HEK293 (cell line): ENCODE results near the gene SUGP2.

Experiments used
- CTCF ChIA-PET: fragments of 350-600 bp; formaldehyde crosslinking; extraction: SDS; loops from one replicate; lab custom pipeline; 2021; ENCODE audit warnings: antibody characterized with exemption; lab: Yijun Ruan, JAX
- POLR2A ChIA-PET: fragments of 300-600 bp; formaldehyde crosslinking; extraction: SDS; loops from one replicate; lab custom pipeline; 2020; ENCODE audit warnings: antibody characterized with exemption, inconsistent platforms; lab: Yijun Ruan, JAX
- H3K27ac ChIP-seq: fragments of 200-500 bp; sonication (Bioruptor generic); 2 replicates; pipeline ENCODE4 v1.5.1; 2014; ENCODE audit warnings: low read depth, low read length, control low read depth, inconsistent platforms; ENCODE audit errors: extremely low read depth
- H3K36me3 ChIP-seq, 2 experiments: fragments of 200-500 bp in 1 of 2; sonication (Bioruptor generic) in 1 of 2; 1 replicate in 1 of 2; 2 replicates in 1 of 2; pipeline ENCODE4 v1.5.1; 2014 to 2017; ENCODE audit warnings: inconsistent platforms in 2 of 2, low read length in 2 of 2; ENCODE audit not compliant: control insufficient read depth in 2 of 2, insufficient read depth in 1 of 2
- H3K4me1 ChIP-seq: fragments of 200-500 bp; sonication (Bioruptor generic); 2 replicates; pipeline ENCODE4 v1.5.1; 2014; ENCODE audit warnings: mild to moderate bottlenecking, low read length, inconsistent platforms; ENCODE audit not compliant: control insufficient read depth, insufficient read depth
- H3K4me3 ChIP-seq: 2 replicates; pipeline ENCODE4 v1.5.1; 2011; ENCODE audit warnings: low read depth, mild to moderate bottlenecking, control low read depth, low read length, moderate library complexity
- H3K9me3 ChIP-seq: fragments of 200-500 bp; sonication (Bioruptor generic); 2 replicates; pipeline ENCODE4 v1.5.1; 2014; ENCODE audit warnings: low read depth, low read length, inconsistent platforms; ENCODE audit not compliant: control insufficient read depth, insufficient read depth
- BCL11A ChIP-seq: fragments of 450-650 bp; formaldehyde crosslinking; IDR thresholded peaks from 2 replicates; pipeline ENCODE4 v1.5.1; 2016; ENCODE audit warnings: low read depth, missing biosample characterization, missing genetic modification characterization
- SP2 ChIP-seq: fragments of 450-650 bp; formaldehyde crosslinking; IDR thresholded peaks from 2 replicates; pipeline ENCODE4 v1.5.1; 2016; ENCODE audit warnings: missing biosample characterization, missing genetic modification characterization
- SP3 ChIP-seq: fragments of 450-650 bp; formaldehyde crosslinking; IDR thresholded peaks from 2 replicates; pipeline ENCODE4 v1.5.1; 2016; ENCODE audit warnings: missing biosample characterization, missing genetic modification characterization
- WT1 ChIP-seq: fragments of 450-650 bp; formaldehyde crosslinking; IDR thresholded peaks from 2 replicates; pipeline ENCODE4 v1.5.1; 2016; ENCODE audit warnings: missing biosample characterization, missing genetic modification characterization
- ZBTB21 ChIP-seq: fragments of 450-650 bp; formaldehyde crosslinking; IDR thresholded peaks from 2 replicates; pipeline ENCODE4 v1.5.1; 2017; ENCODE audit warnings: missing biosample characterization, missing genetic modification characterization
- ZNF112 ChIP-seq: fragments of 450-650 bp; formaldehyde crosslinking; IDR thresholded peaks from 2 replicates; pipeline ENCODE4 v1.5.0; 2017; ENCODE audit warnings: missing biosample characterization, missing genetic modification characterization
- ZNF114 ChIP-seq: fragments of 450-650 bp; formaldehyde crosslinking; IDR thresholded peaks from 2 replicates; pipeline ENCODE4 v1.5.0; 2017; ENCODE audit warnings: missing biosample characterization, missing genetic modification characterization
- ZNF184 ChIP-seq: fragments of 450-650 bp; IDR thresholded peaks from 2 replicates; pipeline ENCODE4 v1.5.1; 2018; ENCODE audit warnings: missing biosample characterization, mild to moderate bottlenecking, missing genetic modification characterization
- ZNF239 ChIP-seq: fragments of 450-650 bp; formaldehyde crosslinking; IDR thresholded peaks from 2 replicates; pipeline ENCODE4 v1.5.1; 2016; ENCODE audit warnings: missing biosample characterization, missing genetic modification characterization
- ZNF311 ChIP-seq: fragments of 450-650 bp; formaldehyde crosslinking; IDR thresholded peaks from 2 replicates; pipeline ENCODE4 v1.5.1; 2017; ENCODE audit warnings: missing biosample characterization, missing genetic modification characterization, borderline replicate concordance
- ZNF366 ChIP-seq: fragments of 450-650 bp; formaldehyde crosslinking; conservative IDR thresholded peaks from 2 replicates; pipeline ENCODE4 v1.5.1; 2016; ENCODE audit warnings: missing biosample characterization, missing genetic modification characterization
- ZNF433 ChIP-seq: fragments of 450-650 bp; formaldehyde crosslinking; IDR thresholded peaks from 2 replicates; pipeline ENCODE4 v1.5.1; 2016; ENCODE audit warnings: missing biosample characterization, missing genetic modification characterization, low read depth
- ZNF473 ChIP-seq: fragments of 450-650 bp; formaldehyde crosslinking; IDR thresholded peaks from 2 replicates; pipeline ENCODE4 v1.5.1; 2017; ENCODE audit warnings: missing biosample characterization, missing genetic modification characterization
- ZNF510 ChIP-seq: fragments of 450-650 bp; formaldehyde crosslinking; IDR thresholded peaks from 2 replicates; pipeline ENCODE4 v1.5.1; 2018; ENCODE audit warnings: mild to moderate bottlenecking, missing genetic modification characterization, missing biosample characterization; ENCODE audit not compliant: insufficient replicate concordance
- ZNF549 ChIP-seq: fragments of 450-650 bp; IDR thresholded peaks from 2 replicates; pipeline ENCODE4 v1.5.1; 2018; ENCODE audit warnings: missing biosample characterization, missing genetic modification characterization, mild to moderate bottlenecking, inconsistent platforms, moderate library complexity
- ZNF626 ChIP-seq: fragments of 450-650 bp; sonication (Bioruptor Pico); formaldehyde crosslinking; IDR thresholded peaks from 2 replicates; pipeline ENCODE4 v1.5.1; 2018; ENCODE audit warnings: missing biosample characterization, missing genetic modification characterization, inconsistent platforms
- ZNF654 ChIP-seq: fragments of 450-650 bp; formaldehyde crosslinking; IDR thresholded peaks from 2 replicates; pipeline ENCODE4 v1.5.1; 2016; ENCODE audit warnings: low read depth, missing biosample characterization, missing genetic modification characterization
- ZNF776 ChIP-seq: fragments of 450-650 bp; formaldehyde crosslinking; IDR thresholded peaks from 2 replicates; pipeline ENCODE4 v1.5.0; 2017; ENCODE audit warnings: missing biosample characterization, missing genetic modification characterization, borderline replicate concordance
- TF ChIP-seq, protein P1 (sequence below): fragments of 450-650 bp; formaldehyde crosslinking; IDR thresholded peaks from 2 replicates; pipeline ENCODE4 v1.5.1; 2017; ENCODE audit warnings: missing biosample characterization, missing genetic modification characterization
- TF ChIP-seq, protein P2 (sequence below): fragments of 450-650 bp; formaldehyde crosslinking; IDR thresholded peaks from 2 replicates; pipeline ENCODE4 v1.5.1; 2016; ENCODE audit warnings: missing biosample characterization, missing genetic modification characterization
- TF ChIP-seq, protein P3 (sequence below): fragments of 450-650 bp; formaldehyde crosslinking; IDR thresholded peaks from 2 replicates; pipeline ENCODE4 v1.5.1; 2016; ENCODE audit warnings: missing biosample characterization, missing genetic modification characterization
- TF ChIP-seq, protein P4 (sequence below): fragments of 450-650 bp; formaldehyde crosslinking; IDR thresholded peaks from 2 replicates; pipeline ENCODE4 v1.5.1; 2016; ENCODE audit warnings: missing biosample characterization, missing genetic modification characterization
- TF ChIP-seq, protein P5 (sequence below): fragments of 450-650 bp; formaldehyde crosslinking; IDR thresholded peaks from 2 replicates; pipeline ENCODE4 v1.5.1; 2016; ENCODE audit warnings: missing biosample characterization, missing genetic modification characterization, borderline replicate concordance

The SUGP2 gene

DNA sequence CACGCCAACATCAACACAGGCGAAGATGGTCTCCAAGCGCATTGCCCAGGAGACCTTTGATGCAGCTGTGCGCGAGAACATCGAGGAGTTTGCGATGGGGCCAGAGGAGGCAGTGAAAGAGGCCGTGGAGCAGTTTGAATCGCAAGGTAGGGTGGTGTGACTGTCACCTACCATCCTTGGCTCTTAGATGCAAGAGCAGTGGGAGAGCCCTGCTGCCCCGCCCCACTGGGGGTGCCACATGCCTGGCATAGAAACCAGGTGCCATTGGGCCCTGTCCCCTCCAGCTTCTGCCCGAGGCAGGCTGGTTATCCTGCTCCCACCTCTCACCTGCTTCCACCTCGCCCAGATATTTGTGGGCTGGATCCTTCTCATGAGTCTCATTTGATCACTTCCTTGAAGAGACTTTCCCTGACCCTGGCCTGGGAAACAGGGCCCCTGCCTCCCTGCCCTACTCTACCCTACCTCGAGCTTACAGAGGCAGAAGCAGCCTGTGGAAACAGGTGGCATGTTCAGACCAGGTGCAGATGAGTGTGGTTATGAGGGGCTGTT lies 9.5 kb upstream of the SUGP2 start (continued):
- no peak for TF ChIP-seq ZNF114

DNA sequence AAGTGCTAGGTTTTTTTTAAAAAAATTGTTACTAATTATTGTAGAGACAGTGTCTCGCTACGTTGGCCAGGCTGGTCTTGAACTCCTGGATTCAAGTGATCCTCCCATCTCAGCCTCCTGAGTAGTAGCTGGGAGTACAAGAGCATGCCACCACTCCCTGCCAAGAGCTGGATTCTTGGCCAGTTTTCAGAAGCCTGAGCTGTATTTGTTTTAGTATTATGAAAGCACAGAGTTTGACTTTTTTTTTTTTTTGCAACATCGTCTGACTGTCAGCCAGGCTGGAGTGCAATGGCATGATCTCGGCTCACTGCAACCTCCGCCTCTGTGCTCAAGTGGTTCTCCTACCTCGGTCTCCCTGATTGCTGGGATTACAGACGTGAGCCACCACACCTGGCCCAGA lies 7.1 kb upstream of the SUGP2 start:
- no peaks in the 10 kb centered on the region for H3K9me3 ChIP-seq
- no peak overlapping the region for H3K27ac ChIP-seq
- H3K36me3 ChIP-seq = peaks cover 0 to 66% of the 10 kb centered on the region in 2 experiments; a peak in 2 of 3 replicates
- H3K4me1 ChIP-seq = no peaks in the 10 kb centered on the region
- no peak overlapping the region for H3K4me3 ChIP-seq
- ChIA-PET POLR2A (no interaction called here), CTCF (interaction anchor here (0.6 to 1.3 kb wide), 3 partner anchors 9 to 12 kb away, joined by 3 to 4 read pairs (median 3); no protein-coding TSS in a partner anchor)
- TF ChIP-seq ZNF433 (tag by site-specific recombination) (no peak), WT1 (tag by site-specific recombination) (0 out of 2 replicates have a peak, but pooled peaks have one; percentile 28)

DNA sequence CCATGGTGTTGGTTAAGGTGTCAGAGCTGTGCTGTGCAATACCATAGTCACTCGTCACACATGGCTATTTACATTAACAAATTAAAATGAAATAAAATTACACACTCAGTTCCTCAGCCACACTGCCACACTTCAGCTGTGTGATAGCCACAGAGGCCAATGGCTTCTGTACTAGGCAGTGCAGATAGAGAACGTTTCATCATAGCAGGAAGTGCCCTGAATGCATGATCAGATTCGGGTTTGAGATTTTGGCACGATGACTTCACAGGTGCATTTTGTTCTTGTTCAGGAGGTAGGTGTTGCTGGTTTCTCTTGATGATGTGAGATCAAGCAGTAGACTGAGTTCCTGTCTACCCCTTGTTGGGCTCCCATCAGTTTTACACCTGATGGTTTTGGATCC lies 6.6 kb upstream of the SUGP2 start:
- Histone ChIP-seq H3K4me3 (no peak overlapping the region), H3K4me1 (no peaks in the 10 kb centered on the region), H3K36me3 (peaks cover 0 to 63% of the 10 kb centered on the region in 2 experiments; a peak in 2 of 3 replicates)
- POLR2A ChIA-PET = no interaction called here
- TF ChIP-seq ZNF473 (tag by site-specific recombination) (no peak), SP3 (tag by site-specific recombination) (no peak), ZNF626 (tag by site-specific recombination) (no peak), ZNF311 (no peak), ZNF184 (no peak), ZNF776 (tag by site-specific recombination) (no peak), ZNF510 (tag by site-specific recombination) (no peak), ZNF549 (tag by site-specific recombination) (no peak)
- TF ChIP-seq, protein P1, sequence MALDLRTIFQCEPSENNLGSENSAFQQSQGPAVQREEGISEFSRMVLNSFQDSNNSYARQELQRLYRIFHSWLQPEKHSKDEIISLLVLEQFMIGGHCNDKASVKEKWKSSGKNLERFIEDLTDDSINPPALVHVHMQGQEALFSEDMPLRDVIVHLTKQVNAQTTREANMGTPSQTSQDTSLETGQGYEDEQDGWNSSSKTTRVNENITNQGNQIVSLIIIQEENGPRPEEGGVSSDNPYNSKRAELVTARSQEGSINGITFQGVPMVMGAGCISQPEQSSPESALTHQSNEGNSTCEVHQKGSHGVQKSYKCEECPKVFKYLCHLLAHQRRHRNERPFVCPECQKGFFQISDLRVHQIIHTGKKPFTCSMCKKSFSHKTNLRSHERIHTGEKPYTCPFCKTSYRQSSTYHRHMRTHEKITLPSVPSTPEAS = no peak
- TF ChIP-seq, all 188 proteins: peak for 0
- Histone ChIP-seq H3K9me3 (no peaks in the 10 kb centered on the region), H3K27ac (no peak overlapping the region)
- CTCF ChIA-PET = interaction anchor here (0.6 to 1.3 kb wide), 3 partner anchors 9 to 12 kb away, joined by 3 to 4 read pairs (median 3); no protein-coding TSS in a partner anchor

DNA sequence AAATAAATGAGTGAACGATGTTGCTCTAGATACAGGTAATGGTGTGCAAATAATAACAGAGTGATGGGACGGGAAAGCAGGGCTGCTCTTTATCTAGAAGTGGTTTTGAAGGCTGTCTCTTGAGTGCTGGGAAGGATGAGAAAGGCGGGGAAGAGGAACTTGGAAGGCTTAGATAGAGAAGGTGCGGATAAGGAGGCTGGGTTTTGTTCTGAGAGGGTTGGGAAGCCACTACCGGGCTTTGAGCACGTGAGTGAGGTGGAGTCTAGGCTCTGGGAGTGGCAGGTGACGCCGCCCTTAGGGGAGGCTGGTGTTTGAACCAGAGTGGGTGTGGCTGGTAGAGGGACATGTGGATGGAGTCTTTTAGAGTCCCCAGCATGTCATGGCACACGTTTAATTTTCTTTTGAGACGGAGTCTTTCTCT lies 897 bp upstream of the SUGP2 start:
- ChIA-PET CTCF (no interaction called here), POLR2A (no interaction called here)
- Histone ChIP-seq H3K36me3 (peaks cover 19 to 51% of the 10 kb centered on the region in 2 experiments), H3K4me3 (peak overlapping the region; percentile 68), H3K27ac (peak overlapping the region; percentile 94), H3K9me3 (no peaks in the 10 kb centered on the region), H3K4me1 (no peaks in the 10 kb centered on the region)
- TF ChIP-seq ZNF239 (tag by site-specific recombination) (no peak), ZBTB21 (tag by site-specific recombination) (no peak), BCL11A (tag by site-specific recombination) (no peak), SP2 (tag by site-specific recombination) (peak; percentile 70), ZNF366 (tag by site-specific recombination) (0 out of 2 replicates have a peak, but pooled peaks have one; percentile 22), ZNF654 (tag by site-specific recombination) (no peak), ZNF112 (no peak)
- TF ChIP-seq, protein P2, sequence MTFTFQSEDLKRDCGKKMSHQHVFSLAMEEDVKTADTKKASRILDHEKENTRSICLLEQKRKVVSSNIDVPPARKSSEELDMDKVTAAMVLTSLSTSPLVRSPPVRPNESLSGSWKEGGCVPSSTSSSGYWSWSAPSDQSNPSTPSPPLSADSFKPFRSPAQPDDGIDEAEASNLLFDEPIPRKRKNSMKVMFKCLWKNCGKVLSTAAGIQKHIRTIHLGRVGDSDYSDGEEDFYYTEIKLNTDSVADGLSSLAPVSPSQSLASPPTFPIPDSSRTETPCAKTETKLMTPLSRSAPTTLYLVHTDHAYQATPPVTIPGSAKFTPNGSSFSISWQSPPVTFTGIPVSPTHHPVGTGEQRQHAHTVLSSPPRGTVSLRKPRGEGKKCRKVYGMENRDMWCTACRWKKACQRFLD (tag by site-specific recombination) = no peak
- TF ChIP-seq, protein P3, sequence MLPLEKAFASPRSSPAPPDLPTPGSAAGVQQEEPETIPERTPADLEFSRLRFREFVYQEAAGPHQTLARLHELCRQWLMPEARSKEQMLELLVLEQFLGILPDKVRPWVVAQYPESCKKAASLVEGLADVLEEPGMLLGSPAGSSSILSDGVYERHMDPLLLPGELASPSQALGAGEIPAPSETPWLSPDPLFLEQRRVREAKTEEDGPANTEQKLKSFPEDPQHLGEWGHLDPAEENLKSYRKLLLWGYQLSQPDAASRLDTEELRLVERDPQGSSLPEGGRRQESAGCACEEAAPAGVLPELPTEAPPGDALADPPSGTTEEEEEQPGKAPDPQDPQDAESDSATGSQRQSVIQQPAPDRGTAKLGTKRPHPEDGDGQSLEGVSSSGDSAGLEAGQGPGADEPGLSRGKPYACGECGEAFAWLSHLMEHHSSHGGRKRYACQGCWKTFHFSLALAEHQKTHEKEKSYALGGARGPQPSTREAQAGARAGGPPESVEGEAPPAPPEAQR (tag by site-specific recombination) = no peak
- TF ChIP-seq, protein P4, sequence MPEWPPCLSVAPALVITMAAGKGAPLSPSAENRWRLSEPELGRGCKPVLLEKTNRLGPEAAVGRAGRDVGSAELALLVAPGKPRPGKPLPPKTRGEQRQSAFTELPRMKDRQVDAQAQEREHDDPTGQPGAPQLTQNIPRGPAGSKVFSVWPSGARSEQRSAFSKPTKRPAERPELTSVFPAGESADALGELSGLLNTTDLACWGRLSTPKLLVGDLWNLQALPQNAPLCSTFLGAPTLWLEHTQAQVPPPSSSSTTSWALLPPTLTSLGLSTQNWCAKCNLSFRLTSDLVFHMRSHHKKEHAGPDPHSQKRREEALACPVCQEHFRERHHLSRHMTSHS (tag by site-specific recombination) = no peak
- TF ChIP-seq, protein P5, sequence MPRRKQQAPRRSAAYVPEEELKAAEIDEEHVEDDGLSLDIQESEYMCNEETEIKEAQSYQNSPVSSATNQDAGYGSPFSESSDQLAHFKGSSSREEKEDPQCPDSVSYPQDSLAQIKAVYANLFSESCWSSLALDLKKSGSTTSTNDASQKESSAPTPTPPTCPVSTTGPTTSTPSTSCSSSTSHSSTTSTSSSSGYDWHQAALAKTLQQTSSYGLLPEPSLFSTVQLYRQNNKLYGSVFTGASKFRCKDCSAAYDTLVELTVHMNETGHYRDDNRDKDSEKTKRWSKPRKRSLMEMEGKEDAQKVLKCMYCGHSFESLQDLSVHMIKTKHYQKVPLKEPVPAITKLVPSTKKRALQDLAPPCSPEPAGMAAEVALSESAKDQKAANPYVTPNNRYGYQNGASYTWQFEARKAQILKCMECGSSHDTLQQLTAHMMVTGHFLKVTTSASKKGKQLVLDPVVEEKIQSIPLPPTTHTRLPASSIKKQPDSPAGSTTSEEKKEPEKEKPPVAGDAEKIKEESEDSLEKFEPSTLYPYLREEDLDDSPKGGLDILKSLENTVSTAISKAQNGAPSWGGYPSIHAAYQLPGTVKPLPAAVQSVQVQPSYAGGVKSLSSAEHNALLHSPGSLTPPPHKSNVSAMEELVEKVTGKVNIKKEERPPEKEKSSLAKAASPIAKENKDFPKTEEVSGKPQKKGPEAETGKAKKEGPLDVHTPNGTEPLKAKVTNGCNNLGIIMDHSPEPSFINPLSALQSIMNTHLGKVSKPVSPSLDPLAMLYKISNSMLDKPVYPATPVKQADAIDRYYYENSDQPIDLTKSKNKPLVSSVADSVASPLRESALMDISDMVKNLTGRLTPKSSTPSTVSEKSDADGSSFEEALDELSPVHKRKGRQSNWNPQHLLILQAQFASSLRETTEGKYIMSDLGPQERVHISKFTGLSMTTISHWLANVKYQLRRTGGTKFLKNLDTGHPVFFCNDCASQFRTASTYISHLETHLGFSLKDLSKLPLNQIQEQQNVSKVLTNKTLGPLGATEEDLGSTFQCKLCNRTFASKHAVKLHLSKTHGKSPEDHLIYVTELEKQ (tag by site-specific recombination) = no peak
